HepG2 (cell line): Measurements from ENCODE around the gene ST3GAL4. TPM values are rescaled to one million over a fixed set of nuclear protein-coding genes. Genes with fewer than 3 reads are reported as not detected.
"Not testable (repeated sequence)": the region's sequence is repeated elsewhere in the genome, so short reads cannot be mapped to it uniquely, and the experiment has no call there.

ENCODE experiments used
- ATAC-seq: fragments of 200-7000 bp; cut with Tn5 transposase; 3 replicates; pipeline ENCODE4 v1.9.1; 2020; ENCODE audit warnings: mild to moderate bottlenecking, moderate library complexity
- BruUV-seq: library from RNA; stranded (reverse); fragments of 400-500 nt; replicated peaks from 2 replicates; lab custom pipeline; 2021; lab: Mats Ljungman, UMichigan
- CTCF ChIA-PET: fragments of 300-600 bp; formaldehyde crosslinking; extraction: SDS; loops from one replicate; lab custom pipeline; 2021; ENCODE audit warnings: low total read pairs, inconsistent platforms, low intra/inter-chr PET ratio; lab: Yijun Ruan, JAX
- POLR2A ChIA-PET: fragments of 350-600 bp; sonication (Branson Sonifier 250); formaldehyde crosslinking; loops from one replicate; lab custom pipeline; 2020; ENCODE audit warnings: antibody characterized with exemption, inconsistent platforms; lab: Yijun Ruan, JAX
- DNase-seq: peaks from one replicate; pipeline ENCODE4 v3.0.0-alpha.2; 2015; ENCODE audit warnings: low spot score
- FAIRE-seq: peaks from 3 replicates; lab custom pipeline; 2011; peaks lifted over from hg19 to GRCh38; lab: Jason Lieb, UNC
- H2AFZ ChIP-seq: one replicate; pipeline ENCODE4 v1.6.1; 2011; ENCODE audit warnings: low read length, inconsistent platforms
- H3K27ac ChIP-seq: fragments of 300-600 bp; 3 replicates; pipeline ENCODE4 v1.8.0; 2011; ENCODE audit warnings: mixed run types, mild to moderate bottlenecking, mixed read lengths, low read length, inconsistent platforms; ENCODE audit not compliant: insufficient read depth; ENCODE audit errors: extremely low read length
- H3K27me3 ChIP-seq, 2 experiments: fragments of 200-600 bp in 1 of 2; 2 replicates in 1 of 2; 3 replicates in 1 of 2; pipeline versions ENCODE4 v1.6.0 to v1.8.0; 2011; ENCODE audit warnings: low read length in 2 of 2, mild to moderate bottlenecking in 2 of 2, moderate library complexity in 2 of 2, inconsistent platforms in 1 of 2; ENCODE audit not compliant: insufficient read depth in 2 of 2, control insufficient read depth in 1 of 2
- H3K36me3 ChIP-seq, 2 experiments: fragments of 200-600 bp in 1 of 2; replicated peaks in 1 of 2; 2 replicates in 1 of 2; 3 replicates in 1 of 2; pipeline versions ENCODE4 v1.5.1 to v1.8.0; 2011; ENCODE audit warnings: low read length in 2 of 2, inconsistent platforms in 1 of 2; ENCODE audit not compliant: insufficient read depth in 2 of 2, control insufficient read depth in 1 of 2
- H3K4me1 ChIP-seq: 2 replicates; pipeline ENCODE4 v1.5.1; 2012; ENCODE audit warnings: low read length, inconsistent platforms; ENCODE audit not compliant: insufficient read depth
- H3K4me2 ChIP-seq: 2 replicates; pipeline ENCODE4 v1.6.0; 2011; ENCODE audit warnings: low read depth, low read length, inconsistent platforms
- H3K4me3 ChIP-seq, 3 experiments: fragments of 200-600 bp in 1 of 3; sonication (generic), shearing (Covaris generic) in 1 of 3; replicated peaks in 1 of 3; 2 replicates each; pipeline ENCODE4 v1.5.1; 2011 to 2016; ENCODE audit warnings: low read length in 3 of 3, inconsistent platforms in 2 of 3, low read depth in 2 of 3, mild to moderate bottlenecking in 2 of 3, control low read depth in 1 of 3, mixed read lengths in 1 of 3; ENCODE audit not compliant: insufficient read depth in 1 of 3
- H3K79me2 ChIP-seq: one replicate; pipeline ENCODE4 v1.6.1; 2011; ENCODE audit warnings: low read length, inconsistent platforms; ENCODE audit not compliant: insufficient read depth
- H3K9ac ChIP-seq: 2 replicates; pipeline ENCODE4 v1.6.0; 2011; ENCODE audit warnings: mild to moderate bottlenecking, low read depth, low read length, inconsistent platforms; ENCODE audit not compliant: insufficient read depth
- H3K9me3 ChIP-seq: 2 replicates; pipeline ENCODE4 v1.5.1; 2012; ENCODE audit warnings: mild to moderate bottlenecking, low read length
- H4K20me1 ChIP-seq: 2 replicates; pipeline ENCODE4 v1.6.0; 2011; ENCODE audit warnings: inconsistent platforms, mild to moderate bottlenecking, low read length, moderate library complexity; ENCODE audit not compliant: insufficient read depth
- GTF3A ChIP-seq: sonication (generic); formaldehyde crosslinking; conservative IDR thresholded peaks from 2 replicates; pipeline ENCODE4 v1.4.0; 2020; ENCODE audit warnings: mild to moderate bottlenecking, missing genetic modification reagents
- KLF12 ChIP-seq: sonication (generic); formaldehyde crosslinking; IDR thresholded peaks from 2 replicates; pipeline ENCODE4 v1.4.0; 2020; ENCODE audit warnings: missing genetic modification reagents, borderline replicate concordance
- NPAS2 ChIP-seq: sonication (generic); formaldehyde crosslinking; IDR thresholded peaks from 2 replicates; pipeline ENCODE4 v1.8.0; 2022; ENCODE audit warnings: mild to moderate bottlenecking, missing genetic modification reagents, borderline replicate concordance
- RAD51 ChIP-seq: fragments of 450-650 bp; IDR thresholded peaks from 2 replicates; pipeline ENCODE4 v1.6.1; 2016; ENCODE audit warnings: borderline replicate concordance
- RARG ChIP-seq: sonication (generic); formaldehyde crosslinking; IDR thresholded peaks from 2 replicates; pipeline ENCODE4 v1.4.0; 2020; ENCODE audit warnings: low read depth, mild to moderate bottlenecking, missing genetic modification reagents
- RXRA ChIP-seq: sonication (generic); formaldehyde crosslinking; IDR thresholded peaks from 2 replicates; pipeline ENCODE4 v1.5.1; 2020; ENCODE audit warnings: missing genetic modification reagents
- ZNF430 ChIP-seq: sonication (generic); formaldehyde crosslinking; IDR thresholded peaks from 2 replicates; pipeline ENCODE4 v1.9.0; 2021; ENCODE audit warnings: mild to moderate bottlenecking, missing genetic modification reagents
- ZNF431 ChIP-seq: sonication (generic); formaldehyde crosslinking; IDR thresholded peaks from 2 replicates; pipeline ENCODE4 v1.9.0; 2022; ENCODE audit warnings: missing genetic modification reagents, low read depth, mild to moderate bottlenecking, borderline replicate concordance
- ZNF563 ChIP-seq: sonication (generic); formaldehyde crosslinking; IDR thresholded peaks from 2 replicates; pipeline ENCODE4 v1.8.0; 2022; ENCODE audit warnings: mild to moderate bottlenecking, moderate library complexity, missing genetic modification reagents
- WGBS: methylation state at CpG from one replicate; pipeline ENCODE4 v1.1.6; 2017; ENCODE audit warnings: low lambda C conversion rate; 5-methylcytosine and 5-hydroxymethylcytosine counted together
- in situ Hi-C: cut with HindIII; loops from 2 replicates; pipeline ENCODE4 v1.10.0; 2017; ENCODE audit warnings: low pct_unique_long_range_greater_than_20kb; ENCODE audit not compliant: extremely low pct_ligation_motif_present
- intact Hi-C: fragments of 100-400 bp; cut with micrococcal nuclease; formaldehyde crosslinking; loops from one replicate; pipeline ENCODE4 v1.10.0; 2022; ENCODE audit not compliant: unreplicated experiment
- polyA plus RNA-seq, 8 experiments: library from polyadenylated mRNA; depleted of rRNA in 3 of 8; stranded (reverse) in 7 of 8; unstranded in 1 of 8; fragments of >200 nt; fragmentation: Illumina TruSeq in 4 of 8; extraction: Trizol in 4 of 8; gene quantifications; 2 replicates each; pipeline versions ENCODE4 v1.2.1 to v1.2.3, GENCODE V29; 2011 to 2016; ENCODE audit warnings: low read depth in 4 of 8, missing spikeins in 1 of 8, mixed read lengths in 1 of 8; ENCODE audit not compliant: insufficient read depth in 1 of 8
- total RNA-seq, 5 experiments: library from RNA; depleted of rRNA; stranded (reverse); fragments of >200 nt; fragmentation: Illumina TruSeq; extraction: Trizol; gene quantifications; 2 replicates each; pipeline ENCODE4 v1.2.3, GENCODE V29; 2016; ENCODE audit warnings: low read depth in 1 of 5
- TF ChIP-seq, protein P1 (sequence below): sonication (generic); formaldehyde crosslinking; IDR thresholded peaks from 2 replicates; pipeline ENCODE4 v1.5.1; 2020; ENCODE audit warnings: missing genetic modification reagents, mild to moderate bottlenecking, borderline replicate concordance

Gene ST3GAL4
- total and polyA plus RNA-seq, 2 of the 13 experiments (the other 11 are each of a cell fraction or from before 2014, with no cell fraction given): 9.1 to 13.3 TPM

DNA sequence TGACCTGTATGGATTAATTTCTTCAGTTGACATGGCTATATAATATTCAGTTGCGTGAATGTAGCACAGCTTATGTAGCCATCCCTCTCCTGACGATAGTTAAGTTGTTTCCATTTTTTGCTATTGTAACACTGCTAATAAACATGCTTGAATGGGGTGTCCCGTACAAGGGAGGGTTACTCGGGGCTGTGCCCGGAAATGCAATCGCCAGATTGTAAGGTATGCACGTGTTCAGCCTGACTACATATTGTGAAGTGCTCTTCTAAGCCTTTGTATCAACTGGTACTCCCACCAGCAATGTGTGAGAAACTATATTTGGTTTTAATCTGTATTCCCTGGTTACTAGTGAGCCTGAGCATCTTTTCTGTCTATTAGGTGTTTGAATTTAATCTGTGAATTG is 16.1 kb downstream of the ST3GAL4 start:
- no peak for FAIRE-seq

DNA sequence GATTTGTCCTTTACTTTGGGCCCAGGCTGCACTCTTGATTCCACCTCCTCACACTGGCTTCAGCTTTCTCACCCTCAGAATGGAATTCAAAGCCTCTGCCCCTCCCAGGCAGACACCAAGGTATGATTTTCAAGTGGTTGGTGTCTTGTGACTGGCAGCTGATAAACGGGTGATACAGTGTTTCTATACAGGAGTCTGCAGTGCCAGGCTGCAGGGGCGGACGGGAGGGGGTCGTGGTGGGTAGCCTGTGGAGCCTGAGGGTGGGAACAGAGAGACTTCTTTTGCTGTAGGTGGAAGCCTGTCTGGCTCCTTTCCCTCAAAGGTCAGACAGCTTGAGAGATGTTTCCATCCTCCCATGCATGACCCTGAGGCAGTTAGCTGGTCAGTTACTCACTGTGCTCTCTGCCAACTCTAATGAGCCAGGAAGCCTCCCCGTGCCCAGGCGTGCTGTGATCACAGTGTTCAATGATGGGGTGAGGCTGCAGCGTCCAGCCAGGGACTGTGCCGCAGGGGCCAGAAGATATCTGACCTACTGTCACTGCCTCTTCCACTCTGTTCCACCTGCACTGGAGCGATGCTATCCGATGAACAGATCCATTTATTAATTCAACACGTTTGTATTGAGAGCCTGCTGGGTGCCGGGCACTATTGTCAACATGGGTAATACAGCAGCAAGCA is 18.0 kb downstream of the ST3GAL4 start:
- H3K36me3 ChIP-seq, in situ Hi-C loops, FAIRE-seq, H4K20me1 ChIP-seq, H3K4me1 ChIP-seq, H3K27me3 ChIP-seq, CTCF ChIA-PET, H2AFZ ChIP-seq, POLR2A ChIA-PET, intact Hi-C loops, ATAC-seq, H3K4me3 ChIP-seq, H3K9me3 ChIP-seq, DNase-seq, BruUV-seq, H3K4me2 ChIP-seq, H3K27ac ChIP-seq, H3K9ac ChIP-seq: not testable (repeated sequence)
- peaks cover 12% of the 10 kb centered on the region for H3K79me2 ChIP-seq
- 88% methylated on average over 9 of the region's 12 CpGs for WGBS

More for the DNA sequence above, 16.1 kb downstream of the ST3GAL4 start:
- in situ Hi-C loops: no loop called here
- ChIA-PET POLR2A (interaction anchor here (1.5 kb wide), 1 partner anchor 16 kb away, joined by 3 read pairs; the partner anchor contains the start of gene ST3GAL4), CTCF (no interaction called here)
- H4K20me1 ChIP-seq: no peaks in the 10 kb centered on the region
- no peaks in the 10 kb centered on the region for H3K36me3 ChIP-seq
- no peak overlapping the region for H3K4me3 ChIP-seq
- TF ChIP-seq ZNF430 (CRISPR knock-in tag) (no peak), NPAS2 (CRISPR knock-in tag) (no peak), ZNF563 (no peak), KLF12 (CRISPR knock-in tag) (no peak), ZNF431 (no peak), RXRA (CRISPR knock-in tag) (no peak), GTF3A (CRISPR knock-in tag) (no peak), RAD51 (no peak), RARG (CRISPR knock-in tag) (no peak)
- TF ChIP-seq, protein P1, sequence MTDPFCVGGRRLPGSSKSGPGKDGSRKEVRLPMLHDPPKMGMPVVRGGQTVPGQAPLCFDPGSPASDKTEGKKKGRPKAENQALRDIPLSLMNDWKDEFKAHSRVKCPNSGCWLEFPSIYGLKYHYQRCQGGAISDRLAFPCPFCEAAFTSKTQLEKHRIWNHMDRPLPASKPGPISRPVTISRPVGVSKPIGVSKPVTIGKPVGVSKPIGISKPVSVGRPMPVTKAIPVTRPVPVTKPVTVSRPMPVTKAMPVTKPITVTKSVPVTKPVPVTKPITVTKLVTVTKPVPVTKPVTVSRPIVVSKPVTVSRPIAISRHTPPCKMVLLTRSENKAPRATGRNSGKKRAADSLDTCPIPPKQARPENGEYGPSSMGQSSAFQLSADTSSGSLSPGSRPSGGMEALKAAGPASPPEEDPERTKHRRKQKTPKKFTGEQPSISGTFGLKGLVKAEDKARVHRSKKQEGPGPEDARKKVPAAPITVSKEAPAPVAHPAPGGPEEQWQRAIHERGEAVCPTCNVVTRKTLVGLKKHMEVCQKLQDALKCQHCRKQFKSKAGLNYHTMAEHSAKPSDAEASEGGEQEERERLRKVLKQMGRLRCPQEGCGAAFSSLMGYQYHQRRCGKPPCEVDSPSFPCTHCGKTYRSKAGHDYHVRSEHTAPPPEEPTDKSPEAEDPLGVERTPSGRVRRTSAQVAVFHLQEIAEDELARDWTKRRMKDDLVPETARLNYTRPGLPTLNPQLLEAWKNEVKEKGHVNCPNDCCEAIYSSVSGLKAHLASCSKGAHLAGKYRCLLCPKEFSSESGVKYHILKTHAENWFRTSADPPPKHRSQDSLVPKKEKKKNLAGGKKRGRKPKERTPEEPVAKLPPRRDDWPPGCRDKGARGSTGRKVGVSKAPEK (CRISPR knock-in tag): no peak
- H3K9ac ChIP-seq: no peak overlapping the region
- no peaks in the 10 kb centered on the region for H3K4me1 ChIP-seq
- intact Hi-C loops: no loop called here
- H3K27ac ChIP-seq: no peak overlapping the region
- H3K27me3 ChIP-seq: no peaks in the 10 kb centered on the region
- BruUV-seq: no TSS peak
- H3K9me3 ChIP-seq: no peaks in the 10 kb centered on the region
- DNase-seq (no peak), ATAC-seq (no peak)
- H3K4me2 ChIP-seq: no peak overlapping the region
- H3K79me2 ChIP-seq: peaks cover 6% of the 10 kb centered on the region
- 92% methylated on average over 7 of the region's 7 CpGs for WGBS
- no peak overlapping the region for H2AFZ ChIP-seq
